Stimulated activated memory B cell treated with anti-CD40 and anti-IgM and Interleukin-4, amounts not matched to agents 10 μg/mL and 1 μg/mL and 100 μg/mL, for 72 hours (primary cell): Measurements from ENCODE around the gene CMC1.

Source experiments
- ATAC-seq: fragments of 150-1000 bp; cut with Tn5 transposase; 2 replicates; pipeline ENCODE4 v1.10.0; 2021
- H3K27ac Mint-ChIP-seq: one replicate; pipeline ENCODE4 v1.8.0; 2022; ENCODE audit warnings: mild to moderate bottlenecking, mixed read lengths
- H3K27me3 Mint-ChIP-seq: one replicate; pipeline ENCODE4 v1.8.0; 2022; ENCODE audit warnings: mixed read lengths
- H3K36me3 Mint-ChIP-seq: one replicate; pipeline ENCODE4 v1.8.0; 2022; ENCODE audit warnings: mixed read lengths
- H3K4me1 Mint-ChIP-seq: one replicate; pipeline ENCODE4 v1.8.0; 2022; ENCODE audit warnings: mixed read lengths
- H3K4me3 Mint-ChIP-seq: one replicate; pipeline ENCODE4 v1.8.0; 2022; ENCODE audit warnings: mild to moderate bottlenecking, moderate library complexity, mixed read lengths
- H3K9me3 Mint-ChIP-seq: one replicate; pipeline ENCODE4 v1.8.0; 2022; ENCODE audit warnings: mixed read lengths

Gene CMC1

GRCh38 chr3:28348629-28349468 is 107.4 kb downstream of the CMC1 start, which contains the start of the genes AZI2 and ZCWPW2:
AZI2 (minus strand) TSS chr3:28348824; CDS start chr3:28340617, 8,207 bp downstream.
ZCWPW2 (plus strand) TSS chr3:28348721; CDS start chr3:28413069, 64,348 bp downstream.
- ATAC-seq, result peak; percentile 98
- Mint-ChIP-seq H3K4me3 (peak within 1 kb of the TSS; percentile 99), H3K4me1 (peaks cover 33% of the 10 kb centered on the region), H3K27ac (peak within 1 kb of the TSS; percentile 96), H3K27me3 (no peaks in the 10 kb centered on the region), H3K36me3 (peaks cover 21% of the 10 kb centered on the region), H3K9me3 (peaks cover 2% of the 10 kb centered on the region)

- Mint-ChIP-seq H3K27ac (peak overlapping the region; percentile 96), H3K4me1 (peaks cover 33% of the 10 kb centered on the region), H3K9me3 (peaks cover 2% of the 10 kb centered on the region), H3K4me3 (peak overlapping the region; percentile 99), H3K36me3 (peaks cover 23% of the 10 kb centered on the region), H3K27me3 (no peaks in the 10 kb centered on the region)
- no peak for ATAC-seq
Measured at GRCh38 chr3:28349469-28350000, 108.1 kb downstream of the CMC1 start.
